H9 (cell line): Measurements from ENCODE around the gene CACNA2D3. TPM values are rescaled to one million over a fixed set of nuclear protein-coding genes. Genes with fewer than 3 reads are reported as not detected.

Source experiments
- DNase-seq: peaks from one replicate; pipeline ENCODE4 v3.0.0-alpha.2; 2017
- H2AFZ ChIP-seq: one replicate; pipeline ENCODE4 v1.6.1; 2013; ENCODE audit warnings: mild to moderate bottlenecking, low read length, control low read depth, moderate library complexity
- H2AK5ac ChIP-seq: 2 replicates; pipeline ENCODE4 v1.6.1; 2013; ENCODE audit warnings: low read length, control low read depth, mixed read lengths; ENCODE audit not compliant: insufficient read length
- H2BK120ac ChIP-seq: one replicate; pipeline ENCODE4 v1.6.1; 2013; ENCODE audit warnings: low read depth, mild to moderate bottlenecking, low read length, control low read depth, inconsistent platforms; ENCODE audit not compliant: poor library complexity, severe bottlenecking
- H2BK12ac ChIP-seq: 2 replicates; pipeline ENCODE4 v1.6.1; 2013; ENCODE audit warnings: low read length, control low read depth, mixed read lengths, low read depth; ENCODE audit not compliant: insufficient read length
- H2BK15ac ChIP-seq: 2 replicates; pipeline ENCODE4 v1.6.1; 2013; ENCODE audit warnings: low read depth, low read length, control low read depth
- H2BK20ac ChIP-seq: one replicate; pipeline ENCODE4 v1.6.1; 2013; ENCODE audit warnings: low read depth, mild to moderate bottlenecking, low read length, control low read depth, inconsistent platforms; ENCODE audit not compliant: poor library complexity, severe bottlenecking
- H2BK5ac ChIP-seq: 2 replicates; pipeline ENCODE4 v1.6.1; 2013; ENCODE audit warnings: low read length, control low read depth, mixed read lengths; ENCODE audit not compliant: insufficient read length
- H3K14ac ChIP-seq: 2 replicates; pipeline ENCODE4 v1.6.1; 2013; ENCODE audit warnings: low read length, control low read depth; ENCODE audit not compliant: insufficient read depth
- H3K18ac ChIP-seq: 2 replicates; pipeline ENCODE4 v1.6.1; 2013; ENCODE audit warnings: low read depth, mild to moderate bottlenecking, mixed read lengths, low read length, control low read depth; ENCODE audit not compliant: insufficient read length
- H3K23ac ChIP-seq: 2 replicates; pipeline ENCODE4 v1.6.1; 2013; ENCODE audit warnings: low read length, control low read depth, mixed read lengths, low read depth; ENCODE audit not compliant: insufficient read length
- H3K23me2 ChIP-seq: 2 replicates; pipeline ENCODE4 v1.6.1; 2013; ENCODE audit warnings: low read depth, mild to moderate bottlenecking, mixed read lengths, low read length, control low read depth; ENCODE audit not compliant: insufficient read length, poor library complexity, severe bottlenecking
- H3K27ac ChIP-seq: 2 replicates; pipeline ENCODE4 v1.5.1; 2013; ENCODE audit warnings: low read length, control low read depth, mixed read lengths, low read depth; ENCODE audit not compliant: insufficient read length
- H3K27me3 ChIP-seq: 2 replicates; pipeline ENCODE4 v1.6.1; 2013; ENCODE audit warnings: low read length, control low read depth, inconsistent platforms; ENCODE audit not compliant: insufficient read depth
- H3K4ac ChIP-seq: 2 replicates; pipeline ENCODE4 v1.6.1; 2013; ENCODE audit warnings: low read depth, mild to moderate bottlenecking, control low read depth, inconsistent platforms, low read length, moderate library complexity
- H3K4me1 ChIP-seq: 2 replicates; pipeline ENCODE4 v1.6.1; 2013; ENCODE audit warnings: low read length, control low read depth, inconsistent platforms; ENCODE audit not compliant: insufficient read depth
- H3K4me2 ChIP-seq: 2 replicates; pipeline ENCODE4 v1.6.1; 2013; ENCODE audit warnings: low read length, control low read depth, mixed read lengths; ENCODE audit not compliant: insufficient read length, insufficient read depth
- H3K56ac ChIP-seq: 2 replicates; pipeline ENCODE4 v1.6.1; 2013; ENCODE audit warnings: low read depth, mild to moderate bottlenecking, mixed read lengths, low read length, control low read depth; ENCODE audit not compliant: insufficient read length
- H3K79me1 ChIP-seq: 2 replicates; pipeline ENCODE4 v1.6.1; 2013; ENCODE audit warnings: low read depth, mild to moderate bottlenecking, moderate library complexity, low read length, control low read depth, inconsistent platforms; ENCODE audit not compliant: insufficient read depth, poor library complexity, severe bottlenecking
- H3K79me2 ChIP-seq: 2 replicates; pipeline ENCODE4 v1.6.1; 2013; ENCODE audit warnings: low read length, control low read depth, inconsistent platforms; ENCODE audit not compliant: insufficient read depth
- H3K9ac ChIP-seq: 2 replicates; pipeline ENCODE4 v1.6.1; 2013; ENCODE audit warnings: low read length, control low read depth, mixed read lengths; ENCODE audit not compliant: insufficient read length; ENCODE audit errors: extremely low read depth
- H3K9me3 ChIP-seq: one replicate; pipeline ENCODE4 v1.6.1; 2013; ENCODE audit warnings: low read depth, low read length, inconsistent platforms; ENCODE audit not compliant: control insufficient read depth
- H3T11ph ChIP-seq: one replicate; pipeline ENCODE4 v1.6.1; 2013; ENCODE audit warnings: mild to moderate bottlenecking, low read length, control low read depth, inconsistent platforms
- H4K20me1 ChIP-seq: one replicate; pipeline ENCODE4 v1.6.1; 2013; ENCODE audit not compliant: control insufficient read depth, insufficient read length, insufficient read depth
- H4K5ac ChIP-seq: 2 replicates; pipeline ENCODE4 v1.6.1; 2013; ENCODE audit warnings: low read depth, mild to moderate bottlenecking, mixed read lengths, low read length, control low read depth; ENCODE audit not compliant: insufficient read length
- H4K8ac ChIP-seq: replicated peaks from 2 replicates; pipeline ENCODE4 v1.6.1; 2013; ENCODE audit warnings: low read length, control low read depth, mixed read lengths, low read depth; ENCODE audit not compliant: insufficient read length
- H4K91ac ChIP-seq: 2 replicates; pipeline ENCODE4 v1.6.1; 2013; ENCODE audit warnings: low read depth, mild to moderate bottlenecking, moderate library complexity, mixed read lengths, low read length, control low read depth; ENCODE audit not compliant: insufficient read length
- H3K27ac Mint-ChIP-seq, 3 experiments: 2 replicates in 2 of 3; 3 replicates in 1 of 3; pipeline ENCODE4 v1.8.0; 2020 to 2021; ENCODE audit warnings: mixed read lengths in 3 of 3, mild to moderate bottlenecking in 1 of 3, moderate library complexity in 1 of 3
- H3K27me3 Mint-ChIP-seq: 2 replicates; pipeline ENCODE4 v1.8.0; 2021; ENCODE audit warnings: low read depth, mild to moderate bottlenecking, moderate library complexity, mixed read lengths
- H3K36me3 Mint-ChIP-seq, 3 experiments: 2 replicates in 2 of 3; 3 replicates in 1 of 3; pipeline ENCODE4 v1.8.0; 2020 to 2021; ENCODE audit warnings: low read depth in 3 of 3, mixed read lengths in 3 of 3; ENCODE audit not compliant: insufficient read depth in 1 of 3
- H3K4me1 Mint-ChIP-seq, 2 experiments: 2 replicates each; pipeline ENCODE4 v1.8.0; 2020; ENCODE audit warnings: mixed read lengths in 2 of 2
- H3K4me3 Mint-ChIP-seq, 2 experiments: 2 replicates in 1 of 2; 3 replicates in 1 of 2; pipeline ENCODE4 v1.8.0; 2020 to 2021; ENCODE audit warnings: mild to moderate bottlenecking in 2 of 2, mixed read lengths in 2 of 2, moderate library complexity in 1 of 2
- H3K9me3 Mint-ChIP-seq, 2 experiments: 2 replicates in 1 of 2; 3 replicates in 1 of 2; pipeline ENCODE4 v1.8.0; 2020; ENCODE audit warnings: mild to moderate bottlenecking in 2 of 2, mixed read lengths in 2 of 2, moderate library complexity in 1 of 2
- WGBS: extraction: QIAGEN DNeasy Blood & Tissue Kit; methylation state at CpG from one replicate; pipeline ENCODE4 v1.1.7; 2013; ENCODE audit warnings: missing lambda C conversion rate, low lambda C conversion rate, mixed read lengths; ENCODE audit not compliant: insufficient read length; ENCODE audit errors: extremely low coverage; 5-methylcytosine and 5-hydroxymethylcytosine counted together
- total RNA-seq: library from RNA; stranded (reverse); gene quantifications from 2 replicates; pipeline ENCODE4 v1.2.1, GENCODE V29; 2021
- TF ChIP-seq, protein P1 (sequence below): fragments of 200-600 bp; sonication (generic); conservative IDR thresholded peaks from 3 replicates; pipeline ENCODE4 v1.8.0; 2021; ENCODE audit warnings: antibody characterized with exemption, mild to moderate bottlenecking

The CACNA2D3 gene
- total RNA-seq, 1 experiment from 2014 or later, result 3.2 TPM

DNA sequence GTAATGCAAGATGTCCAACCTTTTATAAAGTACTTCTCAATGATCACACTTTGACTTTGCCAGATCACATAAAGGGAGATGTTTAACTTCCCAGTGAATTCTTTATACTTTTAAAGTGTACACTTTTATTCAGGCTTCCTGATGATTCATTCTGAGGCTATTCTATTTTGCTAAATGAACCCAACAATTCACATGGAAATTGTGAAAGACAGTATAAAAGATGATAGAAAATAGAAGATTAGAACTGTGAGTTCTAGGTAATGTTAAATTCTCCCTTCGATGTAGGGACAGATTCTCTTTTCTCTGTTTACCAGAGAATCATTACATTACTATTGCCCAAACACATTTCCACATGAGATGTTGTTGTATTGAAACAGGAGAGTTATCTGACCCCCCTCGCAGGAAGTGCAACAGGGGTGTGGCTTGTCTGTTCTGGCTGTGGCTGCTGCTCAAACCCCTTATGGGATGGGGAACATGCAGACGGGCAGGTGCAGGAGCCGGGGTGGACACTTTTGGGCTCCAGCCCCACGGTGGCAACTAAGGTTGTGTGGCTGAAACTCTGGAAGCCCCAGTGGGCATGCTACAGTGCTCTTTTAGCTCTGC, 936.8 kb downstream of the CACNA2D3 start:
- H3K23ac ChIP-seq, result no peak overlapping the region
- no peak for DNase-seq
- no peak overlapping the region for H2BK12ac ChIP-seq
- H4K91ac ChIP-seq, result no peak overlapping the region
- H3K27ac Mint-ChIP-seq, result no peak overlapping the region
- no peak overlapping the region for H2BK20ac ChIP-seq
- no peaks in the 10 kb centered on the region for H3K27me3 ChIP-seq
- no peak overlapping the region for H2AK5ac ChIP-seq
- no peak overlapping the region for H2BK15ac ChIP-seq
- H3T11ph ChIP-seq, result no peak overlapping the region
- peaks cover 0 to 9% (median 4%) of the 10 kb centered on the region in 3 experiments; a peak in 4 of 7 replicates for H3K36me3 Mint-ChIP-seq
- H2BK5ac ChIP-seq, result no peak overlapping the region
- TF ChIP-seq, protein P1, sequence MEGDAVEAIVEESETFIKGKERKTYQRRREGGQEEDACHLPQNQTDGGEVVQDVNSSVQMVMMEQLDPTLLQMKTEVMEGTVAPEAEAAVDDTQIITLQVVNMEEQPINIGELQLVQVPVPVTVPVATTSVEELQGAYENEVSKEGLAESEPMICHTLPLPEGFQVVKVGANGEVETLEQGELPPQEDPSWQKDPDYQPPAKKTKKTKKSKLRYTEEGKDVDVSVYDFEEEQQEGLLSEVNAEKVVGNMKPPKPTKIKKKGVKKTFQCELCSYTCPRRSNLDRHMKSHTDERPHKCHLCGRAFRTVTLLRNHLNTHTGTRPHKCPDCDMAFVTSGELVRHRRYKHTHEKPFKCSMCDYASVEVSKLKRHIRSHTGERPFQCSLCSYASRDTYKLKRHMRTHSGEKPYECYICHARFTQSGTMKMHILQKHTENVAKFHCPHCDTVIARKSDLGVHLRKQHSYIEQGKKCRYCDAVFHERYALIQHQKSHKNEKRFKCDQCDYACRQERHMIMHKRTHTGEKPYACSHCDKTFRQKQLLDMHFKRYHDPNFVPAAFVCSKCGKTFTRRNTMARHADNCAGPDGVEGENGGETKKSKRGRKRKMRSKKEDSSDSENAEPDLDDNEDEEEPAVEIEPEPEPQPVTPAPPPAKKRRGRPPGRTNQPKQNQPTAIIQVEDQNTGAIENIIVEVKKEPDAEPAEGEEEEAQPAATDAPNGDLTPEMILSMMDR, result no peak
- no peaks in the 10 kb centered on the region for H3K9me3 ChIP-seq
- H3K79me2 ChIP-seq, result no peaks in the 10 kb centered on the region
- no peak overlapping the region for H4K8ac ChIP-seq
- no peak overlapping the region for H2AFZ ChIP-seq
- no peak overlapping the region for H3K14ac ChIP-seq
- H3K27ac ChIP-seq, result no peak overlapping the region
- H3K4me3 Mint-ChIP-seq, result no peak overlapping the region
- no peak overlapping the region for H3K18ac ChIP-seq
- H4K20me1 ChIP-seq, result no peaks in the 10 kb centered on the region
- H3K4me2 ChIP-seq, result no peak overlapping the region
- H3K56ac ChIP-seq, result no peak overlapping the region
- H3K9me3 Mint-ChIP-seq, result peaks cover 8 to 16% of the 10 kb centered on the region in 2 experiments; a peak in 4 of 5 replicates
- WGBS, result no CpG with 5 or more reads among the region's 5 CpGs
- H2BK120ac ChIP-seq, result no peak overlapping the region
- H3K9ac ChIP-seq, result no peak overlapping the region
- H3K4ac ChIP-seq, result no peak overlapping the region
- H3K79me1 ChIP-seq, result no peaks in the 10 kb centered on the region
- peaks cover 3% of the 10 kb centered on the region; the same call in 1 of the 2 replicates for H3K4me1 ChIP-seq
- peaks cover 6% of the 10 kb centered on the region for H3K27me3 Mint-ChIP-seq
- no peaks in the 10 kb centered on the region for H3K23me2 ChIP-seq
- no peak overlapping the region for H4K5ac ChIP-seq
- H3K4me1 Mint-ChIP-seq, result peaks cover 23 to 27% of the 10 kb centered on the region in 2 experiments
